Trophoblast cell (in vitro differentiated cells and primary cell): ENCODE data around the gene C9orf50.

Source experiments
- DNase-seq, 2 donors: peaks; one replicate each; pipeline ENCODE4 v3.0.0-alpha.2; 2016
- H2AFZ ChIP-seq: 2 replicates; pipeline ENCODE4 v1.6.1; 2013; ENCODE audit warnings: low read length, moderate library complexity, mild to moderate bottlenecking; ENCODE audit not compliant: insufficient read depth, poor library complexity
- H2AK5ac ChIP-seq: 2 replicates; pipeline ENCODE4 v1.6.1; 2013; ENCODE audit warnings: mild to moderate bottlenecking, low read length
- H2BK120ac ChIP-seq: 2 replicates; pipeline ENCODE4 v1.6.1; 2013; ENCODE audit warnings: low read length, mild to moderate bottlenecking, moderate library complexity; ENCODE audit not compliant: insufficient read depth, poor library complexity
- H2BK12ac ChIP-seq: 2 replicates; pipeline ENCODE4 v1.6.1; 2013; ENCODE audit warnings: mild to moderate bottlenecking, low read length, moderate library complexity
- H2BK5ac ChIP-seq: 2 replicates; pipeline ENCODE4 v1.6.1; 2013; ENCODE audit warnings: low read length, low read depth, moderate library complexity, mild to moderate bottlenecking; ENCODE audit not compliant: poor library complexity
- H3K14ac ChIP-seq: 2 replicates; pipeline ENCODE4 v1.6.1; 2013; ENCODE audit warnings: mild to moderate bottlenecking, low read length
- H3K18ac ChIP-seq: 2 replicates; pipeline ENCODE4 v1.6.1; 2013; ENCODE audit warnings: mild to moderate bottlenecking, low read length
- H3K23ac ChIP-seq: 2 replicates; pipeline ENCODE4 v1.6.1; 2013; ENCODE audit warnings: low read length
- H3K27ac ChIP-seq: 2 replicates; pipeline ENCODE4 v1.5.1; 2013; ENCODE audit warnings: low read depth, mild to moderate bottlenecking, inconsistent platforms, low read length, moderate library complexity
- H3K27me3 ChIP-seq: 2 replicates; pipeline ENCODE4 v1.6.1; 2013; ENCODE audit warnings: inconsistent platforms, mild to moderate bottlenecking, low read length, moderate library complexity; ENCODE audit not compliant: insufficient read depth
- H3K36me3 ChIP-seq, 2 experiments: 1 replicate in 1 of 2; 2 replicates in 1 of 2; pipeline ENCODE4 v1.6.1; 2013; ENCODE audit warnings: low read length in 2 of 2, mild to moderate bottlenecking in 2 of 2, moderate library complexity in 1 of 2; ENCODE audit not compliant: insufficient read depth in 2 of 2, control insufficient read depth in 1 of 2
- H3K4ac ChIP-seq: 2 replicates; pipeline ENCODE4 v1.6.1; 2013; ENCODE audit warnings: low read depth, mild to moderate bottlenecking, low read length, moderate library complexity
- H3K4me1 ChIP-seq, 2 experiments: 1 replicate in 1 of 2; 2 replicates in 1 of 2; pipeline ENCODE4 v1.6.1; 2013; ENCODE audit warnings: low read length in 2 of 2, mild to moderate bottlenecking in 2 of 2, moderate library complexity in 1 of 2; ENCODE audit not compliant: insufficient read depth in 2 of 2, control insufficient read depth in 1 of 2
- H3K4me2 ChIP-seq: 2 replicates; pipeline ENCODE4 v1.6.1; 2013; ENCODE audit warnings: inconsistent platforms, mild to moderate bottlenecking, low read length, moderate library complexity
- H3K4me3 ChIP-seq: 2 replicates; pipeline ENCODE4 v1.5.1; 2013; ENCODE audit warnings: mild to moderate bottlenecking, low read depth, low read length, inconsistent platforms
- H3K79me1 ChIP-seq: one replicate; pipeline ENCODE4 v1.6.1; 2013; ENCODE audit warnings: low read length
- H3K79me2 ChIP-seq: 2 replicates; pipeline ENCODE4 v1.6.1; 2013; ENCODE audit warnings: low read length, mild to moderate bottlenecking; ENCODE audit not compliant: control insufficient read depth, insufficient read depth, poor library complexity
- H3K9ac ChIP-seq: 2 replicates; pipeline ENCODE4 v1.6.1; 2013; ENCODE audit warnings: mild to moderate bottlenecking, low read length
- H3K9me3 ChIP-seq: 2 replicates; pipeline ENCODE4 v1.6.1; 2013; ENCODE audit warnings: low read depth, mild to moderate bottlenecking, control low read depth, inconsistent platforms, low read length; ENCODE audit not compliant: insufficient read depth
- H4K12ac ChIP-seq: 2 replicates; pipeline ENCODE4 v1.6.1; 2013; ENCODE audit warnings: low read depth, mild to moderate bottlenecking, low read length, moderate library complexity
- H4K8ac ChIP-seq: 2 replicates; pipeline ENCODE4 v1.6.1; 2013; ENCODE audit warnings: low read depth, mild to moderate bottlenecking, low read length, moderate library complexity
- H4K91ac ChIP-seq: one replicate; pipeline ENCODE4 v1.6.1; 2013; ENCODE audit warnings: low read depth, mild to moderate bottlenecking, low read length, moderate library complexity
- WGBS: extraction: QIAGEN DNeasy Blood & Tissue Kit; methylation state at CpG from one replicate; pipeline ENCODE4 v1.1.7; 2013; ENCODE audit warnings: missing lambda C conversion rate; ENCODE audit not compliant: insufficient read length, insufficient coverage; ENCODE audit errors: extremely low coverage; 5-methylcytosine and 5-hydroxymethylcytosine counted together

The C9orf50 gene

GRCh38 chr9:129667378-129667777 lies 46.5 kb upstream of the C9orf50 start:
- Histone ChIP-seq H2BK120ac (no peak overlapping the region), H4K8ac (no peak overlapping the region), H2AFZ (no peak overlapping the region), H3K4me2 (no peak overlapping the region), H3K27me3 (peaks cover 16% of the 10 kb centered on the region), H4K91ac (no peak overlapping the region), H2BK5ac (no peak overlapping the region), H3K4ac (no peak overlapping the region), H3K23ac (no peak overlapping the region), H2BK12ac (no peak overlapping the region), H3K4me3 (no peak overlapping the region), H3K4me1 (peaks cover 3 to 7% of the 10 kb centered on the region in 2 experiments), H3K79me2 (no peaks in the 10 kb centered on the region), H3K18ac (no peak overlapping the region), H2AK5ac (no peak overlapping the region), H3K14ac (no peak overlapping the region), H4K12ac (no peak overlapping the region), H3K27ac (no peak overlapping the region), H3K36me3 (no peaks in the 10 kb centered on the region), H3K79me1 (no peaks in the 10 kb centered on the region), H3K9me3 (no peaks in the 10 kb centered on the region), H3K9ac (no peak overlapping the region)
- no peak for DNase-seq
- no CpG with 5 or more reads among the region's 11 CpGs for WGBS

- no peak overlapping the region for H3K4me2 ChIP-seq
- H3K27me3 ChIP-seq: peaks cover 16% of the 10 kb centered on the region
- no peaks in the 10 kb centered on the region for H3K36me3 ChIP-seq
- H2BK120ac ChIP-seq: no peak overlapping the region
- H3K18ac ChIP-seq: no peak overlapping the region
- H3K9ac ChIP-seq: no peak overlapping the region
- no peak overlapping the region for H2AK5ac ChIP-seq
- H3K79me2 ChIP-seq: no peaks in the 10 kb centered on the region
- H3K27ac ChIP-seq: no peak overlapping the region
- no peak overlapping the region for H2BK5ac ChIP-seq
- H3K4me3 ChIP-seq: no peak overlapping the region
- H2AFZ ChIP-seq: no peak overlapping the region
- no peaks in the 10 kb centered on the region for H3K9me3 ChIP-seq
- H3K4me1 ChIP-seq: peaks cover 3 to 7% of the 10 kb centered on the region in 2 experiments
- DNase-seq: no peak
- no peak overlapping the region for H4K8ac ChIP-seq
- H2BK12ac ChIP-seq: no peak overlapping the region
- no peak overlapping the region for H3K23ac ChIP-seq
- no peaks in the 10 kb centered on the region for H3K79me1 ChIP-seq
- no peak overlapping the region for H4K12ac ChIP-seq
- no peak overlapping the region for H3K4ac ChIP-seq
- WGBS: no CpG with 5 or more reads among the region's 13 CpGs
- no peak overlapping the region for H3K14ac ChIP-seq
- H4K91ac ChIP-seq: no peak overlapping the region
Measured at GRCh38 chr9:129666575-129666974, 45.7 kb upstream of the C9orf50 start.

DNA sequence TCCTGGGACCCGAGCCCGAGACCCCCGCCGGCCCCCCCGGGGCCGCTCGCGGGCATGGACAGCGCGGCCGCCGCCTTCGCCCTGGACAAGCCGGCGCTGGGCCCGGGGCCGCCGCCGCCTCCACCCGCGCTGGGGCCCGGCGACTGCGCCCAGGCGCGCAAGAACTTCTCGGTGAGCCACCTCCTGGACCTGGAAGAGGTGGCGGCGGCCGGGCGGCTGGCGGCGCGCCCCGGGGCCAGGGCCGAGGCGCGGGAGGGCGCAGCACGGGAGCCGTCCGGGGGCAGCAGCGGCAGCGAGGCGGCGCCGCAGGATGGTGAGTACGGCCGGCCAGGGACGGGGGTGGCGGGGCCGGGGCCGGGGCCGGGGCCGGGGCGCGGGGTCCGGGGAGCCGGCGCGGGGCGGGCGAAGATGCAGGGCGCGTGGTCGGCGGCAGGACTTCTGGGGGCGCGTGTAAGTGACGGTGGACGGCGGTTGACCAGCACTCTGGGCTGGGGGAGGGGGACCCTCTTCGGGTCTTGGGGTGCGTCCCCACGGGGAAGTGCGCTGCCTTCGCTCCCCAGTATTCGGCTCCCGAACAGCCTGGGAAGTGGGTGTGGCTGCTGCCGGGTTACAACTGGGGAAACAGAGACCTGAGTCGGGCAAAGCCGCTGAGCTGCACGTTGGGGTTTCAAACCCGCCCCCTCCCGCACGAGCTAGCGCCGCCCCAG lies 45.1 kb upstream of the C9orf50 start:
- Histone ChIP-seq H3K4me2 (peak overlapping the region; percentile 61), H3K9ac (no peak overlapping the region), H3K27ac (no peak overlapping the region), H2BK120ac (no peak overlapping the region), H3K4me3 (peak overlapping the region; percentile 31), H3K14ac (no peak overlapping the region), H2BK12ac (no peak overlapping the region), H3K4me1 (peaks cover 3 to 7% of the 10 kb centered on the region in 2 experiments), H4K91ac (no peak overlapping the region), H3K27me3 (peaks cover 16% of the 10 kb centered on the region), H3K36me3 (no peaks in the 10 kb centered on the region), H2AFZ (peak overlapping the region; percentile 70), H3K79me2 (no peaks in the 10 kb centered on the region), H3K4ac (no peak overlapping the region), H3K79me1 (no peaks in the 10 kb centered on the region), H2AK5ac (no peak overlapping the region), H3K23ac (no peak overlapping the region), H4K8ac (no peak overlapping the region), H4K12ac (no peak overlapping the region), H2BK5ac (no peak overlapping the region), H3K18ac (no peak overlapping the region), H3K9me3 (no peaks in the 10 kb centered on the region)
- WGBS: no CpG with 5 or more reads among the region's 88 CpGs
- DNase-seq: no peak

GRCh38 chr9:129665389-129665775 lies 44.5 kb upstream of the C9orf50 start, which contains the start of gene PRRX2:
Gene PRRX2, plus strand, starts transcription at chr9:129665647. Its CDS starts 221 bp downstream, at chr9:129665868.
- H4K8ac ChIP-seq: no peak within 1 kb of the TSS
- H4K12ac ChIP-seq: no peak within 1 kb of the TSS
- no peak within 1 kb of the TSS for H3K4ac ChIP-seq
- peak within 1 kb of the TSS; percentile 61 for H3K4me2 ChIP-seq
- no peak within 1 kb of the TSS for H3K27ac ChIP-seq
- H2BK12ac ChIP-seq: no peak within 1 kb of the TSS
- H3K79me1 ChIP-seq: no peaks in the 10 kb centered on the region
- no peak within 1 kb of the TSS for H3K9ac ChIP-seq
- peak within 1 kb of the TSS; percentile 70 for H2AFZ ChIP-seq
- peak within 1 kb of the TSS; percentile 31 for H3K4me3 ChIP-seq
- H2BK120ac ChIP-seq: no peak within 1 kb of the TSS
- H3K36me3 ChIP-seq: no peaks in the 10 kb centered on the region
- no peak within 1 kb of the TSS for H2BK5ac ChIP-seq
- WGBS: no CpG with 5 or more reads among the region's 37 CpGs
- H2AK5ac ChIP-seq: no peak within 1 kb of the TSS
- no peak within 1 kb of the TSS for H3K23ac ChIP-seq
- no peaks in the 10 kb centered on the region for H3K9me3 ChIP-seq
- peaks cover 3 to 7% of the 10 kb centered on the region in 2 experiments for H3K4me1 ChIP-seq
- DNase-seq: no peak
- no peak within 1 kb of the TSS for H3K18ac ChIP-seq
- H3K27me3 ChIP-seq: peaks cover 16% of the 10 kb centered on the region
- H3K79me2 ChIP-seq: no peaks in the 10 kb centered on the region
- H3K14ac ChIP-seq: no peak within 1 kb of the TSS
- no peak within 1 kb of the TSS for H4K91ac ChIP-seq
